Lower leg skin (tissue), 4 donors: Measurements from ENCODE around the gene CAVIN1. TPM values are rescaled to one million over a fixed set of nuclear protein-coding genes. Genes with fewer than 3 reads are reported as not detected.
A peak's percentile ranks its signal among the peaks of the same experiment; 100 is the strongest.

Experiments used
- DNase-seq, 2 donors: peaks; one replicate each; pipeline ENCODE4 v3.0.0-alpha.2; 2019; ENCODE audit warnings: low spot score in 2 of 2
- H3K4me3 ChIP-seq: fragments of 200-600 bp; sonication (generic); 2 replicates; pipeline ENCODE4 v1.5.1; 2017; ENCODE audit warnings: mild to moderate bottlenecking, low read depth; ENCODE audit not compliant: poor library complexity, severe bottlenecking
- POLR2A ChIP-seq, 2 donors: fragments of 450-650 bp; IDR thresholded peaks; one replicate each; pipeline ENCODE4 v1.6.1; 2016 to 2017; ENCODE audit warnings: antibody characterized with exemption in 2 of 2, mild to moderate bottlenecking in 1 of 2, moderate library complexity in 1 of 2
- WGBS, 2 donors: methylation state at CpG; one replicate each; pipeline ENCODE4 v1.1.5; 2018; 5-methylcytosine and 5-hydroxymethylcytosine counted together
- intact Hi-C: fragments of 100-400 bp; cut with DNase I; formaldehyde crosslinking; loops from one replicate; pipeline ENCODE4 v1.15.0; 2023; ENCODE audit warnings: low total_unique reads
- total RNA-seq, 4 donors: library from RNA; depleted of rRNA; stranded (reverse); fragments of >200 nt; gene quantifications; one replicate each; pipeline ENCODE4 v1.1.0, GENCODE V29; 2016
- TF ChIP-seq, protein P1 (sequence below), 3 donors: fragments of 450-650 bp; IDR thresholded peaks; one replicate each; pipeline ENCODE4 v1.5.1; 2016; ENCODE audit warnings: antibody characterized with exemption in 3 of 3, mild to moderate bottlenecking in 3 of 3, moderate library complexity in 2 of 3

Gene CAVIN1
- total RNA-seq, 4 donors from 2014 or later = 171 to 336 (median 255) TPM

- WGBS, 2 donors = 10 to 12% methylated on average over 2 of the region's 2 CpGs
- no peak for TF ChIP-seq POLR2A (IDR thresholded peaks at IDR 0.05)
- TF ChIP-seq, protein P1, sequence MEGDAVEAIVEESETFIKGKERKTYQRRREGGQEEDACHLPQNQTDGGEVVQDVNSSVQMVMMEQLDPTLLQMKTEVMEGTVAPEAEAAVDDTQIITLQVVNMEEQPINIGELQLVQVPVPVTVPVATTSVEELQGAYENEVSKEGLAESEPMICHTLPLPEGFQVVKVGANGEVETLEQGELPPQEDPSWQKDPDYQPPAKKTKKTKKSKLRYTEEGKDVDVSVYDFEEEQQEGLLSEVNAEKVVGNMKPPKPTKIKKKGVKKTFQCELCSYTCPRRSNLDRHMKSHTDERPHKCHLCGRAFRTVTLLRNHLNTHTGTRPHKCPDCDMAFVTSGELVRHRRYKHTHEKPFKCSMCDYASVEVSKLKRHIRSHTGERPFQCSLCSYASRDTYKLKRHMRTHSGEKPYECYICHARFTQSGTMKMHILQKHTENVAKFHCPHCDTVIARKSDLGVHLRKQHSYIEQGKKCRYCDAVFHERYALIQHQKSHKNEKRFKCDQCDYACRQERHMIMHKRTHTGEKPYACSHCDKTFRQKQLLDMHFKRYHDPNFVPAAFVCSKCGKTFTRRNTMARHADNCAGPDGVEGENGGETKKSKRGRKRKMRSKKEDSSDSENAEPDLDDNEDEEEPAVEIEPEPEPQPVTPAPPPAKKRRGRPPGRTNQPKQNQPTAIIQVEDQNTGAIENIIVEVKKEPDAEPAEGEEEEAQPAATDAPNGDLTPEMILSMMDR (IDR thresholded peaks at IDR 0.05) = no peak
- intact Hi-C loops = no loop called here
- DNase-seq = no peak
- H3K4me3 ChIP-seq = no peak overlapping the region
These were observed 15.0 kb downstream of the CAVIN1 start for GRCh38 chr17:42408061-42408460.

- H3K4me3 ChIP-seq = no peak overlapping the region
- TF ChIP-seq POLR2A (IDR thresholded peaks at IDR 0.05) = no peak
- TF ChIP-seq, protein P1 (IDR thresholded peaks at IDR 0.05) = no peak
- intact Hi-C loops = no loop called here
- peak; percentile 89 to 97 for DNase-seq
- 0 to 2% methylated on average over 2 of the region's 2 CpGs for WGBS, 2 donors
These were observed 15.7 kb downstream of the CAVIN1 start for GRCh38 chr17:42407289-42407836.

DNA sequence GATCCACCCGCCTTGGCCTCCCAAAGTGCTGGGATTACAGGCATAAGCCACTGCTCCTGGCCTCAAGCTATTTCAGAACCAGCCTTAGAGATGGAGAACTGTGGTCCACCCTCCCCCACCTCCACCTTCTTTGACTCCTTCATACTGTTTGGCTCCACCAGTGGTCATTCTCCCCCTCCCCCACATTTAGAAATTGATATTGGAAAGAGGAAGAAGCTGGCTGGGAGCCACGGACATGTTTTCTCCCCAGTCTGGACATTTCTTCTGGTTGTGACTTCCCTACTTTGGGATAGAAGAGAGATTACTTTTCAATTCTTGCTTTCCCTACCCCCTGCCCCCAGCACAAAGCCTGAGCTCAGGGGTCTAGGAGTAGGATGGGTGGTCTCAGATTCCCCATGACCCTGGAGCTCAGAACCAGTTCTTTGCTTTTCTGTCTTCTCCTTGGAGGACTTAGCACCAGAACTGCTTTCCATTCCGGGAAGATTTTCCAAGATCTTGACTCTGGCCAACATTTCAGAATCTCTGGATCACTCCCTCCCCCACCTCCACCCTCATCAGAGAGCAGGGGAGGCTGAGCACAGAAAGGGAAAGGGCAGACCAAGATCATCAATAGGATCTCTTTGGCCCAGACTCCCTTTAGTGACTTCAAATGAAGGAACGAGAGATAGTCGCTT is 16.3 kb downstream of the CAVIN1 start:
- intact Hi-C loops = no loop called here
- no peak overlapping the region for H3K4me3 ChIP-seq
- no peak for DNase-seq
- WGBS, 2 donors = 25 to 29% methylated on average over 5 of the region's 5 CpGs
- TF ChIP-seq, protein P1 (IDR thresholded peaks at IDR 0.05) = no peak
- no peak for TF ChIP-seq POLR2A (IDR thresholded peaks at IDR 0.05)

- H3K4me3 ChIP-seq = no peak overlapping the region
- intact Hi-C loops = no loop called here
- WGBS, 2 donors = 39 to 40% methylated on average over 26 of the region's 26 CpGs
- DNase-seq = peak; percentile 83 to 97
- TF ChIP-seq, protein P1 (IDR thresholded peaks at IDR 0.05) = peak in 1 of 3 donors; percentile 87
- TF ChIP-seq POLR2A (IDR thresholded peaks at IDR 0.05) = no peak
These were observed 17.0 kb downstream of the CAVIN1 start for GRCh38 chr17:42405963-42406495.

- intact Hi-C loops = no loop called here
- DNase-seq = no peak
- 92 to 93% methylated on average over 35 of the region's 35 CpGs for WGBS, 2 donors
- no peak for TF ChIP-seq POLR2A (IDR thresholded peaks at IDR 0.05)
- TF ChIP-seq, protein P1 (IDR thresholded peaks at IDR 0.05) = no peak
- no peak overlapping the region for H3K4me3 ChIP-seq
These were observed 18.0 kb downstream of the CAVIN1 start for GRCh38 chr17:42405076-42405475.
